Kidney epithelial cell (primary cell): ENCODE data around the gene ABCB8. TPM values are rescaled to one million over a fixed set of nuclear protein-coding genes. Genes with fewer than 3 reads are reported as not detected.
A peak's percentile ranks its signal among the peaks of the same experiment; 100 is the strongest.

Experiments
- DNase-seq: peaks from one replicate; pipeline ENCODE4 v3.0.0-alpha.2; 2010; ENCODE audit warnings: low read depth
- H3K27me3 ChIP-seq: 2 replicates; pipeline ENCODE4 v1.6.0; 2011; ENCODE audit warnings: low read length; ENCODE audit not compliant: control insufficient read depth, insufficient read depth
- H3K36me3 ChIP-seq: 2 replicates; pipeline ENCODE4 v1.5.1; 2011; ENCODE audit warnings: low read length; ENCODE audit not compliant: control insufficient read depth, insufficient read depth
- H3K4me3 ChIP-seq: 2 replicates; pipeline ENCODE4 v1.5.1; 2011; ENCODE audit warnings: low read depth, mild to moderate bottlenecking, control low read depth, low read length
- CTCF ChIP-seq: IDR thresholded peaks from 2 replicates; pipeline ENCODE4 v1.5.1; 2011; ENCODE audit warnings: mild to moderate bottlenecking, moderate library complexity, low read length, control low read depth, inconsistent platforms; ENCODE audit not compliant: insufficient read depth, poor library complexity, severe bottlenecking
- total RNA-seq: library from RNA; depleted of rRNA; stranded (reverse); fragments of >200 nt; gene quantifications from 2 replicates; pipeline ENCODE4 v1.2.3, GENCODE V29; 2015

The ABCB8 gene
- total RNA-seq, 1 donor from 2014 or later, result 37.1 TPM

- H3K4me3 ChIP-seq, result peak overlapping the region; percentile 81
- no peak for TF ChIP-seq CTCF
- H3K27me3 ChIP-seq, result no peaks in the 10 kb centered on the region
- no peak for DNase-seq
- H3K36me3 ChIP-seq, result peaks cover 1% of the 10 kb centered on the region
Observed at GRCh38 chr7:151087245-151088018, 59.2 kb downstream of the ABCB8 start.

- no peak for DNase-seq
- TF ChIP-seq CTCF, result no peak
Observed at GRCh38 chr7:151088019-151088855, 60.0 kb downstream of the ABCB8 start.

GRCh38 chr7:151088856-151089699 lies 60.8 kb downstream of the ABCB8 start:
- peak overlapping the region; percentile 81 for H3K4me3 ChIP-seq
- no peak for TF ChIP-seq CTCF
- no peaks in the 10 kb centered on the region for H3K27me3 ChIP-seq
- no peak for DNase-seq
- H3K36me3 ChIP-seq, result peaks cover 1% of the 10 kb centered on the region

More at GRCh38 chr7:151088019-151088855, 60.0 kb downstream of the ABCB8 start:
- Histone ChIP-seq H3K27me3 (no peaks in the 10 kb centered on the region), H3K4me3 (peak overlapping the region; percentile 81), H3K36me3 (peaks cover 1% of the 10 kb centered on the region)

GRCh38 chr7:151089893-151090730 lies 61.9 kb downstream of the ABCB8 start:
- no peak for DNase-seq
- Histone ChIP-seq H3K27me3 (no peaks in the 10 kb centered on the region), H3K4me3 (no peak overlapping the region)

More at GRCh38 chr7:151089893-151090730, 61.9 kb downstream of the ABCB8 start:
- peaks cover 1% of the 10 kb centered on the region for H3K36me3 ChIP-seq
- no peak for TF ChIP-seq CTCF
